ENCODE results near the gene TTLL7.
"Not testable (repeated sequence)": the region's sequence is repeated elsewhere in the genome, so short reads cannot be mapped to it uniquely, and the experiment has no call there.

TTLL7 gene

GRCh38 chr1:83934550-83934949, 64.4 kb downstream of the TTLL7 start:
- in situ Hi-C loops (cut with MboI; ENCODE audit: low sequenced_read_pairs), result no loop called here

DNA sequence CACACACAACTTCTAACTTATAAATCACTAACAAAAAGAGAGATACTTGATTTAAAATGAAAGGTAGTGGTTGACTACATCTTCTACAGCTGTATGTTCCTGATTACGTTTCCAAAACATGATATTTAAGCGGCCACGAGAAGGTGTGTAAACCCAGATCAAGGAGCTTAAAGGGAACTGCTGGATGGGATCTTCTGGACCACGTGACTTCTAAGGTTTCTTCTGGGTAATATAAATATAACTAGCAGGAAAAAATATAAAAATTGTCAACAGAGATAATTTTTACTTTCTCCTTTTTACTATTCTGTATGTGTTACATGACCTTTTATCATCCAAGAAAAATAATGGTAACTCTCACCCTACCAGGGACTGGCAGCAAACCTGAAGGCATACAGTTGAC, 66.2 kb downstream of the TTLL7 start:
- in situ Hi-C loops (cut with MboI; ENCODE audit: low sequenced_read_pairs), result no loop called here

DNA sequence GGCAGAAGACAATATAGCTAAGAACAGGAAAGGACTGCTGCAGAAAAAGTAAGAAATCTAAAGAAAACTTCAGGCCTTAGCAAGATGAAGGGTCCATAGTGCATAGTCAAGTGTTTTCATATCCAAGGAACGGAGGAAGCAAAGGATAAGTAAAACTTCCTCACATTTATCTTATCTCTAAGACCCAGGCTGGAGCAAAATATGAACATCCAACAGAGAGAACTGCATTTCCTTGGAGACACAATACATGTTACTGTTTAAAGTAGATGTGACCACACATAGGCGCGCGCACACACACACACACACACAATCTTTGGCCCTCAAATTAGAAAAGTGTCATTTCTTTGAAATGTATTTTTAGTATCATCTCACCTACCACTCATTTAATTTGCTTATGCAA, 66.7 kb downstream of the TTLL7 start:
- in situ Hi-C loops (cut with MboI; ENCODE audit: low sequenced_read_pairs), result no loop called here

GRCh38 chr1:83931658-83932253, 67.2 kb downstream of the TTLL7 start:
- in situ Hi-C loops (cut with MboI; ENCODE audit: low sequenced_read_pairs), result no loop called here

DNA sequence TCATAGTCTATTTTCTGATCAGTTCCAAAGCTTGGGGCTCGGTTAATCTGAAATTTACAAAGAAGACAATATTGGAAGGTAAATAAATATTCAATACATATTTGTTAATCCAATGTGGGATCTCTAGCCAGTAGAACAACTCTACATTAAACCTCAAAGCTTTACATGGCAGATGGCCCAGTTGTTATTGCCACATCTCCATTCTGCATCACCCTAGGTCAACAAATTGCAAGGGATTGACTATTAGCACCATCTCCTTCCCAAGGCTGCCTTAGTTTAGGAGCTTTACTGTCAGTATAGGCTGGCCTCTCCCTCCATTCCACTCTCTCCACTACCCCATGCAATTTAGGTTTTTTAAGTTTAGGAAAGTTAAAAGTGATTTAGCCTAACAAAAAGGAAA, 69.7 kb downstream of the TTLL7 start:
- in situ Hi-C loops (cut with MboI; ENCODE audit: low sequenced_read_pairs), result no loop called here

DNA sequence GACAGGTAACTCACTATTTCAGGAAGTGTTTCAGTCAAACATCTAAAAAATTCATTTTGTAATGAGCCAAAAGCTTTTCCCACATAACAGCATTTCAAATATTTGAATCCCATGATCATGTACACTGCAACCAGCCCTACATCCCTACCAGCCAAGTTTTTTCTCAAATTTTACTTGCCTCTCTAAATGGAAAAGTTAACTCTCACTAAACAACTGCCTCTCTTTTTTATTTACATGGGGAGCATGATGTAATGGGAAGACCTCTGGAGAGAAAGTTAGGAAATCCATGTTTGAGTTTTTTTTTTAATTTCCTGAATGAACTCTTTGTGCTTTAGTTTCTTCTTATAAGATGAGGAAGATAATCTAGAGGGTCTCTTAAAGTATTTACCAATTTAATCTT, 70.5 kb downstream of the TTLL7 start:
- in situ Hi-C loops (cut with MboI; ENCODE audit: low sequenced_read_pairs), result no loop called here

DNA sequence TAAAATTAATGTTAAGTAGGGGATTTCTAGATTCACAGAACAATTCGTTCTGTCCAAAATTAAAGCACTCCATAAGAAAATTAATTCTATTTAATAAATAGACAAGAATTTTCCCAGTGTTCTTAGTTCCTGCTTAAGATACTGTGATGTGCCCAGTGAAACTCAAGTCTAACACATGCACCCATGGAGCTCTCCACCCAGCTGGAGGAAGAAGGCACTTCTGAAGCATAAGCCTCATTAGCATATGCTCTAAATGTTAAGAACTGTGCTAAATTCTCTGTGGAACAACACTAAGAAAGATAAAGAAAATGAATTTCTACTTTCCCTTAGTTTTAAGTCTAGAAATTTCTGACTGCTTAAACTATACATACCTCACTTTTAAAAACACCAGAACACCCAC, 71.2 kb downstream of the TTLL7 start:
- in situ Hi-C loops (cut with MboI; ENCODE audit: low sequenced_read_pairs), result no loop called here

GRCh38 chr1:83927061-83927460, 71.9 kb downstream of the TTLL7 start:
- in situ Hi-C loops (cut with MboI; ENCODE audit: low sequenced_read_pairs), result no loop called here

GRCh38 chr1:83923553-83923952, 75.4 kb downstream of the TTLL7 start:
- in situ Hi-C loops (cut with MboI; ENCODE audit: low sequenced_read_pairs), result no loop called here

DNA sequence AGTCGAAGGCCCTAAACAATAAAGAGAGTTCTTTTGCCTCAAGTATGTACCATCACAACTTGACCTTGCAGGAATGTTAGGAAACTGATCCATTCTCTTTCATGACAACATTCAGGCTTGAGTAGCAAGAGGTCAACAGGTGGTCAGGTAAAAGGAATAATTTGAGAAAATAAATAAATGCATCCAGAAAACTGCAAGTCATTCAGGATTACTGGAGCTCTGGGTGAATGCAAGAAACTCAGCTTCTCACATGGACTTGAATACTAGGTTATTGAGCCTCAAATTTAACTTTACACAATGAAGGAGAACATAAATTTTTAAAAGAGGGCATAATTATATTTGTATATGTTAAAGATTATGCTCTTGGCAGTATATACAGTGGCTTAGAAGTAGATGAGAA, 76.5 kb downstream of the TTLL7 start:
- in situ Hi-C loops (cut with MboI; ENCODE audit: low sequenced_read_pairs), result no loop called here

DNA sequence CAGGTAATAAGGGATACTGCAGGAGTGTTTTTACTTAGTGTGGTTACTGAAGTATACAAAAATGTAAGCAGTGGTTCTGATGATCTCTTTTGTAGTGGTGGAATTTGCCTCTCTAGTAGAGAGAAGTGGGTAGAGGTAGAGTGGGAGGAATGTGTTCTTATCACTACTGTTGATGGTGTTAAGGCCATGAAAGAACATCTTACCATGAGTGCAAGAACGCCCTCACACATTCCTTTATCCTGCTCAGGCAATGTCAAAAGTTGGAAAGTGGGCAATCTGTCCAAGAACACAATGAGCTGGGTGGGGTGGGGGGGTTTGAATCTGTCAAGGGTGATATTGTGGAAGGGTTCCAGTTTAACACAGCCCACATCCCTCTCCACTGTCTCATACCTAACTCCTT, 78.6 kb downstream of the TTLL7 start:
- in situ Hi-C loops (cut with MboI; ENCODE audit: low sequenced_read_pairs), result no loop called here

GRCh38 chr1:83919872-83920271, 79.1 kb downstream of the TTLL7 start:
- in situ Hi-C loops (cut with MboI; ENCODE audit: low sequenced_read_pairs), result no loop called here

DNA sequence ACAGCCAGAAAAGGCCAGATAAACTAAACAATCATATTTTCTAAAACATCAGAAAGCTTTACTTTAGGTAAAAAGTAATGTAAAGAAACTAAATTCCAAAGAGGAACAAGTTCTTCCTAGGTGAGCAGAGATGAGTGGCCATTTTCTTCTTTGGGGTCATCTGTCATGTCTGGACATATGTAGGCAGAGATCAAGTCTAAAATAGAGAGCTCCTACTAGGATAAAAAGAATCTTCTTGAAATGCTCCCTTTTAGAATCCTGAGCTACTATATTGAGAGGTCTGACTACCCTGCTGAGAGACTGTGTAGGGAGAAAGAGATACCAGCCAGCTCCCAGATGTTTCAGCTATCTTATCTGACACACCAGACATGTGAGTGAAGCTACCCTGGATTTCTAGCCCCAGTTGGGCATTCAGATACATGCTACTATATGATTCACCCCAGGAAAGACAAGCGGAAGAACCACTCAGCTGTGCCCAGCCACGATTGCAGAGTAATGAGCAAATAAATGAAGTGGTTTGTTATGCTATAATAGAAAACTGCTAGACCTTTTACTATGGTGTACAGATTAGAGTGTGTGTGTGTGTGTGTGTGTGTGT, 80.1 kb downstream of the TTLL7 start:
- in situ Hi-C loops (cut with MboI; ENCODE audit: low sequenced_read_pairs), result no loop called here

- in situ Hi-C loops (cut with MboI; ENCODE audit: low sequenced_read_pairs), result no loop called here
These were observed 81.0 kb downstream of the TTLL7 start for GRCh38 chr1:83917959-83918358.

GRCh38 chr1:83916094-83916493, 82.8 kb downstream of the TTLL7 start:
- in situ Hi-C loops (cut with MboI; ENCODE audit: low sequenced_read_pairs), result not testable (repeated sequence)

DNA sequence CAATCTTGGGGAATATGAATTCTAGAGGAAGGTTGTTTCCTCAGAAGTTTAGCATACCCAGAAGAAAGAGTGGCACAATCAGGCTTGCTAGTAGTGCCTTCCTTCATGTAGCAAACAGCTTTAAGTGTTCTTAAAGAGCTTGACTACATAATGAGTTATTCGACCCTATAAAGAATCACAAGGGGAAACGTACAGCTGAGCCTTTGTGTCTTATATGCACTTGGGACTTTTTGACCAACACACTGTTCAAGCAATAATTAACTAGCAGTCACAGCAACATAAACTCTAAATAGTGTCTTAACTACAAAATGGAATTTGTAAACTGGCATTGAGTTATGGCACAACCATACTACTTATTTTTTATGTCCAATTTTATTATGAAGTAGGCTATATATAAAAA, 86.1 kb downstream of the TTLL7 start:
- in situ Hi-C loops (cut with MboI; ENCODE audit: low sequenced_read_pairs), result no loop called here

DNA sequence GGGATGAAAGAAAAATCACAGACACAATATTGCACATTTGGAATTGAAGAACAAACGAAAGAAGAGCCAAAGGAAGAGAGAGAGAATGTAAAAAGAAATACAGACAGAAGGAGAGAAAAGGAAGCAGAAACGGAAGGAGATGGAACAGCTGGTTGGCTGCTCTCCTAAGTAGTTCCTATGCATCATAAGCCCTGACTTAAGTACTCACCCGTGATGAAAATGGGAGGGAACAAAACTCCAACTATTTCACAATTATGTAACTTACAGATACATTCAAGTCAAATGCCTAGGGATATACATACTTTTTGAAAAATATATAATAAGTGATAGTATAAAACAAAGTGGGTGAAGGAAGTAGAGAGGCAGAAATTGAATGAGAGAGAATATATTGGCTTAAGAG, 88.5 kb downstream of the TTLL7 start:
- in situ Hi-C loops (cut with MboI; ENCODE audit: low sequenced_read_pairs), result no loop called here

DNA sequence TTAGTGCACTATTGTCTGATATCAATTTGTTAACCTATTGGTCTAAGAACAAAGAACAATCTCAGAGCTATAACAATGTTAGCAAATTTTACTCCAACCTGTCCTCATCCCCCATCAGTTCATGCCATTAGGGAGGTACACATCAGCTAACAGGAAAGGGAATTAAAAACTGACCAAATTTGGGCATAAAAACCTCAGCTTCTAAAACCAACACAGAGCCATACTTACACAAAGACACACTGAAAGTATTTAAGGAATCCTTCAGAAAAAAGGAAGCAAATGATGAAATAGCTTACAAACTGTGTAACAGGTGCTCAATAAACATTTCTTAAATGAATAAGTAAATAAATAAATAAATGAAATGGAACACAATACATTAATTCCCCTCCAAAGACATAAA, 89.2 kb downstream of the TTLL7 start:
- in situ Hi-C loops (cut with MboI; ENCODE audit: low sequenced_read_pairs), result no loop called here

DNA sequence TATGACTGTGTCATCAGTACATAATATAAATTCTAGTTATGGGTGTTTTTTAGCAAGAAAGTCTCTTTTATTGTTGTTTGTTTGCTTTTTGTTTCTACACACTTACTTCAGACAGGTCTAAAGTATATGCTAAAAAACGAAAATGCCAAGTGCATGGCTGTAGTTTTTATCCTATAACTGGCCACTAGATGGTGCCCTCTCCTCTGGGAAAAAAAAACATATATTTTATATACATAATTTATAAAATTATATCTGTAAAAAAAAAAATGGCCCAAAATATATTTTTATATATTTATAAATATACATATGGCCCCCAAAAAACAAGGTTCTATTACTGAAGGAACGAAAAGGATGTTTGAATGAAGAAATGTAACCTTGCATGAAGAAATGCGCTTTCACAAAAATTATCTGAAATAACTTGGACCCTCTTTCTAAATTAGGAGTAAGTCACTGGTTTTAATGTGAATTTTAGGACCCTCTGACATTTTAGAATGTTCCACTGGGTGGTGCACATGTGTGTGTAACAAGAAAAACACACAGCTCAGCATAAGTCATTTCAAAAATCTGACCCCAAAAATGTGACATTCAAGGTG, 93.5 kb downstream of the TTLL7 start:
- in situ Hi-C loops (cut with MboI; ENCODE audit: low sequenced_read_pairs), result no loop called here

DNA sequence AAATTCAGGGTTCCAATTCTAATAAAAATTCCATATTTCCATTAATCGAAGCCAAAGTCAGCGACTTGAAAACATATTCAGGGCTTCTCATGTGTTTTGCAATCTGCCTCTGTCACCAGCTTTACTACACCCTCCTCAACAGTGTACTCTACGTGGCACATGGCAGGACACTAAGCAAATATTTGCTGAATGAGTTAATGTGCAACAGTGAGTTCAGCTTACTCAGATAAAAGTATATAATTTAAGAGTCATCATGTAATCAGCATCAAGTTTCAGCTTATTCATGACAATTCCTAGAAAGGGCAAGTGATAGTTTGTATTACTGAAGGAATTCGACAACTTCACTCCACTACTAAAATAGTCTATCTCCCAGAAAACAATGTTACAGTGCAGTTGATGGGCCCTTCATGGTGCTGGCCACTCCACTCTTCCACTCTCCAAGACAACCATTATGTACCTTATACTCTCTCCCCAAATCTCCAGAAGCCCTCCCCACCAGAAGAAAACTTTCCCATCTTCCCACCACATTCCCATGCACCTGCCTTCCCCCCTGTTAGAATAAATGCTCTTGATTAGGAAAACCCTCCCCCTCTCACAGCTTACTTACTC, 97.3 kb downstream of the TTLL7 start:
- in situ Hi-C loops (cut with MboI; ENCODE audit: low sequenced_read_pairs), result no loop called here

DNA sequence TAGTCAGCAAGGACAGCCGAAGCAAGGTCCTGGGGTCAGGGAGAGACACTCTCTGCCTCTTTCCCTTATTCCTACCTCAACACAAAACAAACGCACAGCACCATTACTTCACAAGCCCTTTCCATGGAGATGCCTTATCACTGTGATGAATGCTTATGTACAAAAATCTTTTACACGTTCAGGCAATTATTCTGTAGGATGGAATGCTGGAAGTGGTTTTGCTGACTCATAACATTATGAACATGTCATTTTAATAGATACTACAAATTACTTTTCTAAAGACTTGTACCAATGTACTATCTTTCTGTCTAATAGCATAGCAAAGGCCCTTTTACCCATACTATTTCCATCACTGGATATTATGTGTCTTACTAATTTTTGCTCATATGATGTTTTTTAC, 98.4 kb downstream of the TTLL7 start:
- in situ Hi-C loops (cut with MboI; ENCODE audit: low sequenced_read_pairs), result no loop called here

DNA sequence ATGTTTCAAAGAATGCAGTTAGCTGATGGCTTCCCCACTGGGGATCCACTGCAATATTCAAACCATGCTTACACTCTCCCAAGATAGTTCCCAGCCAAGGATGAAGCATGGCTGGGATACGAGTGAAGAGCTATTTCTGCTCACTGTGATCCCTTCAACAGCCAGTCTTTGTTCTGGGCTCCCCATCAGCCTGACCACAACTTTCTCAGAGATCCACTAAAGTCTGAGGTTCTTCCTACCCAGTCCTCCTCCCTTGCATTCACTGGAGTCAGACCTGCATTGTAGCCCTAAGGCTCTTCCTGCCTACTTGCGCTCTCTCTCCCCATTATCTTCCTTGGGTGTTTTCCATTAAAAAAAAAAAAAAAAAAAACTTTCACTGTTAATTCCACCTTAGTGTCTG, 101.4 kb downstream of the TTLL7 start:
- in situ Hi-C loops (cut with MboI; ENCODE audit: low sequenced_read_pairs), result no loop called here
